MM.1S (cell line): ENCODE data around the gene STEEP1.

Experiments used
- EZH2 ChIP-seq: fragments of 300-600 bp; sonication (generic); optimal IDR thresholded peaks from 2 replicates; pipeline ENCODE3; 2017; ENCODE audit warnings: low read depth, mild to moderate bottlenecking, antibody characterized with exemption, low read length, mixed read lengths
- TF ChIP-seq, protein P1 (sequence below): fragments of 300-600 bp; sonication (generic); IDR thresholded peaks from 2 replicates; pipeline ENCODE4 v1.5.1; 2016; ENCODE audit warnings: antibody characterized with exemption, low read length, mixed read lengths

GRCh38 chrX:119614776-119615175, 49.6 kb upstream of the STEEP1 start:
- TF ChIP-seq, protein P1, sequence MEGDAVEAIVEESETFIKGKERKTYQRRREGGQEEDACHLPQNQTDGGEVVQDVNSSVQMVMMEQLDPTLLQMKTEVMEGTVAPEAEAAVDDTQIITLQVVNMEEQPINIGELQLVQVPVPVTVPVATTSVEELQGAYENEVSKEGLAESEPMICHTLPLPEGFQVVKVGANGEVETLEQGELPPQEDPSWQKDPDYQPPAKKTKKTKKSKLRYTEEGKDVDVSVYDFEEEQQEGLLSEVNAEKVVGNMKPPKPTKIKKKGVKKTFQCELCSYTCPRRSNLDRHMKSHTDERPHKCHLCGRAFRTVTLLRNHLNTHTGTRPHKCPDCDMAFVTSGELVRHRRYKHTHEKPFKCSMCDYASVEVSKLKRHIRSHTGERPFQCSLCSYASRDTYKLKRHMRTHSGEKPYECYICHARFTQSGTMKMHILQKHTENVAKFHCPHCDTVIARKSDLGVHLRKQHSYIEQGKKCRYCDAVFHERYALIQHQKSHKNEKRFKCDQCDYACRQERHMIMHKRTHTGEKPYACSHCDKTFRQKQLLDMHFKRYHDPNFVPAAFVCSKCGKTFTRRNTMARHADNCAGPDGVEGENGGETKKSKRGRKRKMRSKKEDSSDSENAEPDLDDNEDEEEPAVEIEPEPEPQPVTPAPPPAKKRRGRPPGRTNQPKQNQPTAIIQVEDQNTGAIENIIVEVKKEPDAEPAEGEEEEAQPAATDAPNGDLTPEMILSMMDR: no peak
- no peak for TF ChIP-seq EZH2
